HepG2 (cell line): ENCODE data around the gene IER2. TPM values are rescaled to one million over a fixed set of nuclear protein-coding genes. Genes with fewer than 3 reads are reported as not detected.

ENCODE experiments used
- ATAC-seq: fragments of 200-7000 bp; cut with Tn5 transposase; 3 replicates; pipeline ENCODE4 v1.9.1; 2020; ENCODE audit warnings: mild to moderate bottlenecking, moderate library complexity
- BruUV-seq: library from RNA; stranded (reverse); fragments of 400-500 nt; replicated peaks from 2 replicates; lab custom pipeline; 2021; lab: Mats Ljungman, UMichigan
- CTCF ChIA-PET: fragments of 300-600 bp; formaldehyde crosslinking; extraction: SDS; loops from one replicate; lab custom pipeline; 2021; ENCODE audit warnings: low total read pairs, inconsistent platforms, low intra/inter-chr PET ratio; lab: Yijun Ruan, JAX
- POLR2A ChIA-PET: fragments of 350-600 bp; sonication (Branson Sonifier 250); formaldehyde crosslinking; loops from one replicate; lab custom pipeline; 2020; ENCODE audit warnings: antibody characterized with exemption, inconsistent platforms; lab: Yijun Ruan, JAX
- DNase-seq: peaks from one replicate; pipeline ENCODE4 v3.0.0-alpha.2; 2015; ENCODE audit warnings: low spot score
- FAIRE-seq: peaks from 3 replicates; lab custom pipeline; 2011; peaks lifted over from hg19 to GRCh38; lab: Jason Lieb, UNC
- H2AFZ ChIP-seq: one replicate; pipeline ENCODE4 v1.6.1; 2011; ENCODE audit warnings: low read length, inconsistent platforms
- H3K27ac ChIP-seq: fragments of 300-600 bp; 3 replicates; pipeline ENCODE4 v1.8.0; 2011; ENCODE audit warnings: mixed run types, mild to moderate bottlenecking, mixed read lengths, low read length, inconsistent platforms; ENCODE audit not compliant: insufficient read depth; ENCODE audit errors: extremely low read length
- H3K27me3 ChIP-seq, 2 experiments: fragments of 200-600 bp in 1 of 2; 2 replicates in 1 of 2; 3 replicates in 1 of 2; pipeline versions ENCODE4 v1.6.0 to v1.8.0; 2011; ENCODE audit warnings: low read length in 2 of 2, mild to moderate bottlenecking in 2 of 2, moderate library complexity in 2 of 2, inconsistent platforms in 1 of 2; ENCODE audit not compliant: insufficient read depth in 2 of 2, control insufficient read depth in 1 of 2
- H3K36me3 ChIP-seq, 2 experiments: fragments of 200-600 bp in 1 of 2; replicated peaks in 1 of 2; 2 replicates in 1 of 2; 3 replicates in 1 of 2; pipeline versions ENCODE4 v1.5.1 to v1.8.0; 2011; ENCODE audit warnings: low read length in 2 of 2, inconsistent platforms in 1 of 2; ENCODE audit not compliant: insufficient read depth in 2 of 2, control insufficient read depth in 1 of 2
- H3K4me1 ChIP-seq: 2 replicates; pipeline ENCODE4 v1.5.1; 2012; ENCODE audit warnings: low read length, inconsistent platforms; ENCODE audit not compliant: insufficient read depth
- H3K4me2 ChIP-seq: 2 replicates; pipeline ENCODE4 v1.6.0; 2011; ENCODE audit warnings: low read depth, low read length, inconsistent platforms
- H3K4me3 ChIP-seq, 3 experiments: fragments of 200-600 bp in 1 of 3; sonication (generic), shearing (Covaris generic) in 1 of 3; replicated peaks in 1 of 3; 2 replicates each; pipeline ENCODE4 v1.5.1; 2011 to 2016; ENCODE audit warnings: low read length in 3 of 3, inconsistent platforms in 2 of 3, low read depth in 2 of 3, mild to moderate bottlenecking in 2 of 3, control low read depth in 1 of 3, mixed read lengths in 1 of 3; ENCODE audit not compliant: insufficient read depth in 1 of 3
- H3K79me2 ChIP-seq: one replicate; pipeline ENCODE4 v1.6.1; 2011; ENCODE audit warnings: low read length, inconsistent platforms; ENCODE audit not compliant: insufficient read depth
- H3K9ac ChIP-seq: 2 replicates; pipeline ENCODE4 v1.6.0; 2011; ENCODE audit warnings: mild to moderate bottlenecking, low read depth, low read length, inconsistent platforms; ENCODE audit not compliant: insufficient read depth
- H3K9me3 ChIP-seq: 2 replicates; pipeline ENCODE4 v1.5.1; 2012; ENCODE audit warnings: mild to moderate bottlenecking, low read length
- H4K20me1 ChIP-seq: 2 replicates; pipeline ENCODE4 v1.6.0; 2011; ENCODE audit warnings: inconsistent platforms, mild to moderate bottlenecking, low read length, moderate library complexity; ENCODE audit not compliant: insufficient read depth
- DMAP1 ChIP-seq: IDR thresholded peaks from 2 replicates; pipeline ENCODE4 v1.6.1; 2016
- KLF13 ChIP-seq: sonication (generic); formaldehyde crosslinking; IDR thresholded peaks from 2 replicates; pipeline ENCODE4 v1.4.0; 2020; ENCODE audit warnings: mild to moderate bottlenecking, missing genetic modification reagents
- MXD1 ChIP-seq: sonication (generic); formaldehyde crosslinking; IDR thresholded peaks from 2 replicates; pipeline ENCODE4 v1.4.0; 2020; ENCODE audit warnings: mild to moderate bottlenecking, missing genetic modification reagents
- NFE2L1 ChIP-seq: sonication (generic); formaldehyde crosslinking; IDR thresholded peaks from 2 replicates; pipeline ENCODE4 v1.4.0; 2020; ENCODE audit warnings: missing genetic modification reagents, mild to moderate bottlenecking, borderline replicate concordance
- YY1 ChIP-seq: IDR thresholded peaks from 2 replicates; pipeline ENCODE4 v1.6.1; 2011; ENCODE audit warnings: low read length, low read depth, moderate library complexity, mild to moderate bottlenecking; ENCODE audit not compliant: insufficient read depth, insufficient replicate concordance
- ZNF44 ChIP-seq: sonication (generic); formaldehyde crosslinking; IDR thresholded peaks from 2 replicates; pipeline ENCODE4 v1.5.1; 2020; ENCODE audit warnings: mild to moderate bottlenecking, missing genetic modification reagents
- WGBS: methylation state at CpG from one replicate; pipeline ENCODE4 v1.1.6; 2017; ENCODE audit warnings: low lambda C conversion rate; 5-methylcytosine and 5-hydroxymethylcytosine counted together
- in situ Hi-C: cut with HindIII; loops from 2 replicates; pipeline ENCODE4 v1.10.0; 2017; ENCODE audit warnings: low pct_unique_long_range_greater_than_20kb; ENCODE audit not compliant: extremely low pct_ligation_motif_present
- intact Hi-C: fragments of 100-400 bp; cut with micrococcal nuclease; formaldehyde crosslinking; loops from one replicate; pipeline ENCODE4 v1.10.0; 2022; ENCODE audit not compliant: unreplicated experiment
- polyA plus RNA-seq, 8 experiments: library from polyadenylated mRNA; depleted of rRNA in 3 of 8; stranded (reverse) in 7 of 8; unstranded in 1 of 8; fragments of >200 nt; fragmentation: Illumina TruSeq in 4 of 8; extraction: Trizol in 4 of 8; gene quantifications; 2 replicates each; pipeline versions ENCODE4 v1.2.1 to v1.2.3, GENCODE V29; 2011 to 2016; ENCODE audit warnings: low read depth in 4 of 8, missing spikeins in 1 of 8, mixed read lengths in 1 of 8; ENCODE audit not compliant: insufficient read depth in 1 of 8
- total RNA-seq, 5 experiments: library from RNA; depleted of rRNA; stranded (reverse); fragments of >200 nt; fragmentation: Illumina TruSeq; extraction: Trizol; gene quantifications; 2 replicates each; pipeline ENCODE4 v1.2.3, GENCODE V29; 2016; ENCODE audit warnings: low read depth in 1 of 5
- TF ChIP-seq, protein P1 (sequence below): sonication (generic); formaldehyde crosslinking; IDR thresholded peaks from one replicate; pipeline ENCODE4 v1.5.1; 2020; ENCODE audit warnings: mild to moderate bottlenecking, missing genetic modification reagents; ENCODE audit errors: not compliant biosample characterization
- TF ChIP-seq, protein P2 (sequence below): sonication (generic); formaldehyde crosslinking; IDR thresholded peaks from 2 replicates; pipeline ENCODE4 v1.5.1; 2020; ENCODE audit warnings: missing genetic modification reagents, mild to moderate bottlenecking, borderline replicate concordance
- TF ChIP-seq, protein P3 (sequence below): fragments of 450-650 bp; IDR thresholded peaks from 2 replicates; pipeline ENCODE4 v1.6.1; 2017; ENCODE audit warnings: mild to moderate bottlenecking
- TF ChIP-seq, protein P4 (sequence below): sonication (generic); formaldehyde crosslinking; IDR thresholded peaks from 2 replicates; pipeline ENCODE4 v1.4.0; 2020; ENCODE audit warnings: mild to moderate bottlenecking, missing genetic modification reagents

IER2 gene
- total and polyA plus RNA-seq, 2 of the 13 experiments (the other 11 are each of a cell fraction or from before 2014, with no cell fraction given): 10.1 to 14.3 TPM

- Histone ChIP-seq H3K36me3 (peaks cover 26 to 62% of the 10 kb centered on the region in 2 experiments; a peak in 4 of 5 replicates), H3K4me1 (peaks cover 14% of the 10 kb centered on the region), H4K20me1 (peaks cover under 1% of the 10 kb centered on the region), H3K79me2 (peaks cover 36% of the 10 kb centered on the region), H2AFZ (no peak overlapping the region), H3K27me3 (no peaks in the 10 kb centered on the region), H3K4me2 (no peak overlapping the region), H3K27ac (no peak overlapping the region), H3K4me3 (no peak overlapping the region), H3K9me3 (no peaks in the 10 kb centered on the region), H3K9ac (no peak overlapping the region)
- FAIRE-seq (no peak), DNase-seq (no peak), ATAC-seq (no peak)
- intact Hi-C loops: no loop called here
- WGBS: 100% methylated on average over 3 of the region's 3 CpGs
- ChIA-PET POLR2A (no interaction called here), CTCF (no interaction called here)
- BruUV-seq: no TSS peak
- in situ Hi-C loops: no loop called here
- TF ChIP-seq, protein P1, sequence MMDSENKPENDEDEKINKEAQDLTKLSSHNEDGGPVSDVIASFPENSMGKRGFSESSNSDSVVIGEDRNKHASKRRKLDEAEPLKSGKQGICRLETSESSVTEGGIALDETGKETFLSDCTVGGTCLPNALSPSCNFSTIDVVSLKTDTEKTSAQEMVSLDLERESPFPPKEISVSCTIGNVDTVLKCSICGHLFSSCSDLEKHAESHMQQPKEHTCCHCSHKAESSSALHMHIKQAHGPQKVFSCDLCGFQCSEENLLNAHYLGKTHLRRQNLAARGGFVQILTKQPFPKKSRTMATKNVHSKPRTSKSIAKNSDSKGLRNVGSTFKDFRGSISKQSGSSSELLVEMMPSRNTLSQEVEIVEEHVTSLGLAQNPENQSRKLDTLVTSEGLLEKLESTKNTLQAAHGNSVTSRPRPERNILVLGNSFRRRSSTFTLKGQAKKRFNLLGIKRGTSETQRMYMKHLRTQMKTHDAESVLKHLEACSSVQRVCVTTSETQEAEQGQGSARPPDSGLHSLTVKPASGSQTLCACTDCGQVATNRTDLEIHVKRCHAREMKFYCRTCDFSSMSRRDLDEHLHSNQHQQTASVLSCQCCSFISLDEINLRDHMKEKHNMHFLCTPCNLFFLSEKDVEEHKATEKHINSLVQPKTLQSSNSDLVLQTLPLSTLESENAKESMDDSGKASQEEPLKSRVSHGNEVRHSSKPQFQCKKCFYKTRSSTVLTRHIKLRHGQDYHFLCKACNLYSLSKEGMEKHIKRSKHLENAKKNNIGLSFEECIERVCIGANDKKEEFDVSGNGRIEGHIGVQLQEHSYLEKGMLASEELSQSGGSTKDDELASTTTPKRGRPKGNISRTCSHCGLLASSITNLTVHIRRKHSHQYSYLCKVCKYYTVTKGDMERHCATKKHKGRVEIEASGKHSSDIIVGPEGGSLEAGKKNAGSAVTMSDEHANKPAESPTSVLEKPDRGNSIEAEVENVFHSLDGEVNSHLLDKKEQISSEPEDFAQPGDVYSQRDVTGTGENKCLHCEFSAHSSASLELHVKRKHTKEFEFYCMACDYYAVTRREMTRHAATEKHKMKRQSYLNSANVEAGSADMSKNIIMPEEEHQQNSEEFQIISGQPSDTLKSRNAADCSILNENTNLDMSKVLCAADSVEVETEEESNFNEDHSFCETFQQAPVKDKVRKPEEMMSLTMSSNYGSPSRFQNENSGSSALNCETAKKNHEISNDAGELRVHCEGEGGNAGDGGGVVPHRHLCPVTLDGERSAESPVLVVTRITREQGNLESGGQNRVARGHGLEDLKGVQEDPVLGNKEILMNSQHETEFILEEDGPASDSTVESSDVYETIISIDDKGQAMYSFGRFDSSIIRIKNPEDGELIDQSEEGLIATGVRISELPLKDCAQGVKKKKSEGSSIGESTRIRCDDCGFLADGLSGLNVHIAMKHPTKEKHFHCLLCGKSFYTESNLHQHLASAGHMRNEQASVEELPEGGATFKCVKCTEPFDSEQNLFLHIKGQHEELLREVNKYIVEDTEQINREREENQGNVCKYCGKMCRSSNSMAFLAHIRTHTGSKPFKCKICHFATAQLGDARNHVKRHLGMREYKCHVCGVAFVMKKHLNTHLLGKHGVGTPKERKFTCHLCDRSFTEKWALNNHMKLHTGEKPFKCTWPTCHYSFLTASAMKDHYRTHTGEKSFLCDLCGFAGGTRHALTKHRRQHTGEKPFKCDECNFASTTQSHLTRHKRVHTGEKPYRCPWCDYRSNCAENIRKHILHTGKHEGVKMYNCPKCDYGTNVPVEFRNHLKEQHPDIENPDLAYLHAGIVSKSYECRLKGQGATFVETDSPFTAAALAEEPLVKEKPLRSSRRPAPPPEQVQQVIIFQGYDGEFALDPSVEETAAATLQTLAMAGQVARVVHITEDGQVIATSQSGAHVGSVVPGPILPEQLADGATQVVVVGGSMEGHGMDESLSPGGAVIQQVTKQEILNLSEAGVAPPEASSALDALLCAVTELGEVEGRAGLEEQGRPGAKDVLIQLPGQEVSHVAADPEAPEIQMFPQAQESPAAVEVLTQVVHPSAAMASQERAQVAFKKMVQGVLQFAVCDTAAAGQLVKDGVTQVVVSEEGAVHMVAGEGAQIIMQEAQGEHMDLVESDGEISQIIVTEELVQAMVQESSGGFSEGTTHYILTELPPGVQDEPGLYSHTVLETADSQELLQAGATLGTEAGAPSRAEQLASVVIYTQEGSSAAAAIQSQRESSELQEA: no peak
- TF ChIP-seq KLF13 (CRISPR knock-in tag) (no peak), DMAP1 (no peak), NFE2L1 (no peak), MXD1 (CRISPR knock-in tag) (no peak), YY1 (no peak), ZNF44 (CRISPR knock-in tag) (no peak)
- TF ChIP-seq, protein P2, sequence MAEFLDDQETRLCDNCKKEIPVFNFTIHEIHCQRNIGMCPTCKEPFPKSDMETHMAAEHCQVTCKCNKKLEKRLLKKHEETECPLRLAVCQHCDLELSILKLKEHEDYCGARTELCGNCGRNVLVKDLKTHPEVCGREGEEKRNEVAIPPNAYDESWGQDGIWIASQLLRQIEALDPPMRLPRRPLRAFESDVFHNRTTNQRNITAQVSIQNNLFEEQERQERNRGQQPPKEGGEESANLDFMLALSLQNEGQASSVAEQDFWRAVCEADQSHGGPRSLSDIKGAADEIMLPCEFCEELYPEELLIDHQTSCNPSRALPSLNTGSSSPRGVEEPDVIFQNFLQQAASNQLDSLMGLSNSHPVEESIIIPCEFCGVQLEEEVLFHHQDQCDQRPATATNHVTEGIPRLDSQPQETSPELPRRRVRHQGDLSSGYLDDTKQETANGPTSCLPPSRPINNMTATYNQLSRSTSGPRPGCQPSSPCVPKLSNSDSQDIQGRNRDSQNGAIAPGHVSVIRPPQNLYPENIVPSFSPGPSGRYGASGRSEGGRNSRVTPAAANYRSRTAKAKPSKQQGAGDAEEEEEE: no peak
- TF ChIP-seq, protein P3, sequence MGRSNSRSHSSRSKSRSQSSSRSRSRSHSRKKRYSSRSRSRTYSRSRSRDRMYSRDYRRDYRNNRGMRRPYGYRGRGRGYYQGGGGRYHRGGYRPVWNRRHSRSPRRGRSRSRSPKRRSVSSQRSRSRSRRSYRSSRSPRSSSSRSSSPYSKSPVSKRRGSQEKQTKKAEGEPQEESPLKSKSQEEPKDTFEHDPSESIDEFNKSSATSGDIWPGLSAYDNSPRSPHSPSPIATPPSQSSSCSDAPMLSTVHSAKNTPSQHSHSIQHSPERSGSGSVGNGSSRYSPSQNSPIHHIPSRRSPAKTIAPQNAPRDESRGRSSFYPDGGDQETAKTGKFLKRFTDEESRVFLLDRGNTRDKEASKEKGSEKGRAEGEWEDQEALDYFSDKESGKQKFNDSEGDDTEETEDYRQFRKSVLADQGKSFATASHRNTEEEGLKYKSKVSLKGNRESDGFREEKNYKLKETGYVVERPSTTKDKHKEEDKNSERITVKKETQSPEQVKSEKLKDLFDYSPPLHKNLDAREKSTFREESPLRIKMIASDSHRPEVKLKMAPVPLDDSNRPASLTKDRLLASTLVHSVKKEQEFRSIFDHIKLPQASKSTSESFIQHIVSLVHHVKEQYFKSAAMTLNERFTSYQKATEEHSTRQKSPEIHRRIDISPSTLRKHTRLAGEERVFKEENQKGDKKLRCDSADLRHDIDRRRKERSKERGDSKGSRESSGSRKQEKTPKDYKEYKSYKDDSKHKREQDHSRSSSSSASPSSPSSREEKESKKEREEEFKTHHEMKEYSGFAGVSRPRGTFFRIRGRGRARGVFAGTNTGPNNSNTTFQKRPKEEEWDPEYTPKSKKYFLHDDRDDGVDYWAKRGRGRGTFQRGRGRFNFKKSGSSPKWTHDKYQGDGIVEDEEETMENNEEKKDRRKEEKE: no peak
- TF ChIP-seq, protein P4, sequence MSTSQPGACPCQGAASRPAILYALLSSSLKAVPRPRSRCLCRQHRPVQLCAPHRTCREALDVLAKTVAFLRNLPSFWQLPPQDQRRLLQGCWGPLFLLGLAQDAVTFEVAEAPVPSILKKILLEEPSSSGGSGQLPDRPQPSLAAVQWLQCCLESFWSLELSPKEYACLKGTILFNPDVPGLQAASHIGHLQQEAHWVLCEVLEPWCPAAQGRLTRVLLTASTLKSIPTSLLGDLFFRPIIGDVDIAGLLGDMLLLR: no peak
Observed at GRCh38 chr19:13134626-13135025, 15.6 kb upstream of the IER2 start.
